Measurements from ENCODE around the gene ZNF275.

DNA sequence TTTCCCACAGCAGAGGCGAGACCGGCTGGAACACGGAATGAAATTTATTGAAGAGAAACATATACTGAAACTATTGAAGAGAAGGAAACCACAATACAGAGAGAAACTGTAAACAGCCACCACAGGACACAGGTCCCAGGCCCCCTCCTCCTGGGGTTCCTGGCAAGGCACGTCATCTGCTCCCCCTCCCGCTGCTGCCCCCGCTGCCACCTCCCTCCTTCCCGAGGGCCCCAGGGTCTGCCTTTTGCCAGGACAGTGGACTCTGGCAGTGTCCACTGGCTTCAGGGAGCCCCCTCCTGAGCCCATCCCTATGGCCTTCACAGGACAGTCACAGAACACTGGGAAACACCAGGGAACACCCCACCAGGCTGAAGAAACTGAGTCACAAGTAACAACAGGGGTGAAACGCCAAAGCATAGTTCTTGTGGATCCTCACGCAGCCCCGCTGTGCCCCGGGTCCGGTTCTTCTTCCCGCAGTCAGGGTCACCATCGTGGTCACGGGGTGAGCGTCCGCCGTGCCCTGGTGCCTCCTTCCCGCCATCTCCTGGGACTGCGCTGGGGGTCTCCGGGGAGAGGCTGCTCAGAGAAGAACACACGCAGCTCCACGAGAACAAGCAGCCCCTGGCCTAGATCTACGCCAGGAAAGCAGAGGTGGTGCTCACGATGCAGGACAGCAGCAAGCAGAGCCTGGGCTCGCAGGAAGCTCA, 61.8 kb downstream of the ZNF275 start:
- TF ChIP-seq, protein P1, sequence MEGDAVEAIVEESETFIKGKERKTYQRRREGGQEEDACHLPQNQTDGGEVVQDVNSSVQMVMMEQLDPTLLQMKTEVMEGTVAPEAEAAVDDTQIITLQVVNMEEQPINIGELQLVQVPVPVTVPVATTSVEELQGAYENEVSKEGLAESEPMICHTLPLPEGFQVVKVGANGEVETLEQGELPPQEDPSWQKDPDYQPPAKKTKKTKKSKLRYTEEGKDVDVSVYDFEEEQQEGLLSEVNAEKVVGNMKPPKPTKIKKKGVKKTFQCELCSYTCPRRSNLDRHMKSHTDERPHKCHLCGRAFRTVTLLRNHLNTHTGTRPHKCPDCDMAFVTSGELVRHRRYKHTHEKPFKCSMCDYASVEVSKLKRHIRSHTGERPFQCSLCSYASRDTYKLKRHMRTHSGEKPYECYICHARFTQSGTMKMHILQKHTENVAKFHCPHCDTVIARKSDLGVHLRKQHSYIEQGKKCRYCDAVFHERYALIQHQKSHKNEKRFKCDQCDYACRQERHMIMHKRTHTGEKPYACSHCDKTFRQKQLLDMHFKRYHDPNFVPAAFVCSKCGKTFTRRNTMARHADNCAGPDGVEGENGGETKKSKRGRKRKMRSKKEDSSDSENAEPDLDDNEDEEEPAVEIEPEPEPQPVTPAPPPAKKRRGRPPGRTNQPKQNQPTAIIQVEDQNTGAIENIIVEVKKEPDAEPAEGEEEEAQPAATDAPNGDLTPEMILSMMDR (IDR thresholded peaks at IDR 0.05) = no peak
- TF ChIP-seq POLR2A (IDR thresholded peaks at IDR 0.05) = no peak

Data from lower leg skin (tissue), 3 donors.